HEK293 (cell line): ENCODE results near the gene ICOSLG.

Experiments used
- CTCF ChIP-seq: fragments of 450-650 bp; formaldehyde crosslinking; IDR thresholded peaks from 2 replicates; pipeline ENCODE4 v1.5.1; 2016; ENCODE audit warnings: missing biosample characterization, missing genetic modification characterization
- PRDM4 ChIP-seq: fragments of 450-650 bp; formaldehyde crosslinking; IDR thresholded peaks from 2 replicates; pipeline ENCODE4 v1.5.1; 2017; ENCODE audit warnings: missing biosample characterization, missing genetic modification characterization
- YY1 ChIP-seq: fragments of 450-650 bp; formaldehyde crosslinking; IDR thresholded peaks from 2 replicates; pipeline ENCODE4 v1.5.1; 2018; ENCODE audit warnings: missing biosample characterization, missing genetic modification characterization
- ZBTB26 ChIP-seq: fragments of 450-650 bp; formaldehyde crosslinking; optimal IDR thresholded peaks from 2 replicates; pipeline ENCODE3; 2016; ENCODE audit warnings: missing biosample characterization, mild to moderate bottlenecking, missing genetic modification characterization
- ZNF169 ChIP-seq: fragments of 450-650 bp; formaldehyde crosslinking; IDR thresholded peaks from 2 replicates; pipeline ENCODE4 v1.5.1; 2016; ENCODE audit warnings: missing biosample characterization, missing genetic modification characterization
- ZNF423 ChIP-seq: fragments of 450-650 bp; formaldehyde crosslinking; IDR thresholded peaks from 2 replicates; pipeline ENCODE4 v1.5.1; 2016; ENCODE audit warnings: missing biosample characterization, missing genetic modification characterization

- TF ChIP-seq ZBTB26 (tag by site-specific recombination) = no peak
- no peak for TF ChIP-seq CTCF
- TF ChIP-seq PRDM4 (tag by site-specific recombination) = no peak
- TF ChIP-seq YY1 (tag by site-specific recombination) = no peak
- no peak for TF ChIP-seq ZNF423 (tag by site-specific recombination)
- TF ChIP-seq ZNF169 (tag by site-specific recombination) = no peak
Measured at GRCh38 chr21:44261675-44262295, 21.0 kb upstream of the ICOSLG start, which contains the start of gene DNMT3L.
